GM12874 (cell line): ENCODE measurements around the gene COX14.

Experiments used
- CTCF ChIP-seq: IDR thresholded peaks from 2 replicates; pipeline ENCODE4 v1.5.1; 2011; ENCODE audit warnings: low read depth, mild to moderate bottlenecking, control low read depth, low read length, moderate library complexity; ENCODE audit not compliant: insufficient read depth

Gene COX14

GRCh38 chr12:50151047-50151687 lies 39.1 kb downstream of the COX14 start:
- TF ChIP-seq CTCF: no peak

GRCh38 chr12:50156641-50157040 lies 44.6 kb downstream of the COX14 start:
- no peak for TF ChIP-seq CTCF

GRCh38 chr12:50157259-50157658 lies 45.2 kb downstream of the COX14 start:
- no peak for TF ChIP-seq CTCF

- TF ChIP-seq CTCF: no peak
Observed at GRCh38 chr12:50160643-50161042, 48.6 kb downstream of the COX14 start.

GRCh38 chr12:50162230-50162629 lies 50.2 kb downstream of the COX14 start:
- no peak for TF ChIP-seq CTCF

- TF ChIP-seq CTCF: no peak
Observed at GRCh38 chr12:50164963-50165362, 52.9 kb downstream of the COX14 start.

- TF ChIP-seq CTCF: no peak
Observed at GRCh38 chr12:50166799-50167048, 54.7 kb downstream of the COX14 start.
